ENCODE results near the gene INPP5A. TPM values are rescaled to one million over a fixed set of nuclear protein-coding genes. Genes with fewer than 3 reads are reported as not detected.

Gene INPP5A
- total and polyA plus RNA-seq, 2 of the 13 experiments (the other 11 are each of a cell fraction or from before 2014, with no cell fraction given): 17.5 to 37.9 TPM

DNA sequence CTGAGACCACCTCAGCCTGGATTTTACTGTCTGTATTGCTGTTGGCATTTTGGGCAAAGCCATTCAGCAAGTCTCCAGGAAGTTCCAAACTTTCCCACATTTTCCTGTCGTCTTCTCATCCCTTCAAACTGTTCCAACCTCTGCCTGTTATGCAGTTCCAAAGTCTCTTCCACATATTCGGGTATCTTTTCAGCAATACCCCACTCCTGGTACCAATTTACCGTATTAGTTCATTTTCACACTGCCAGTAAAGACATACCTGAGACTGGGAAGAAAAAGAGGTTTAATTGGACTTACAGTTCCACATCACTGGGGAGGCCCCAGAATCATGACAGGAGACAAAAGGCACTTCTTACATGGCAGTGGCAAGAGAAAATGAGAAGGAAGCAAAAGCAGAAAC is 62.8 kb downstream of the INPP5A start (continued):
- TF ChIP-seq, protein P1, sequence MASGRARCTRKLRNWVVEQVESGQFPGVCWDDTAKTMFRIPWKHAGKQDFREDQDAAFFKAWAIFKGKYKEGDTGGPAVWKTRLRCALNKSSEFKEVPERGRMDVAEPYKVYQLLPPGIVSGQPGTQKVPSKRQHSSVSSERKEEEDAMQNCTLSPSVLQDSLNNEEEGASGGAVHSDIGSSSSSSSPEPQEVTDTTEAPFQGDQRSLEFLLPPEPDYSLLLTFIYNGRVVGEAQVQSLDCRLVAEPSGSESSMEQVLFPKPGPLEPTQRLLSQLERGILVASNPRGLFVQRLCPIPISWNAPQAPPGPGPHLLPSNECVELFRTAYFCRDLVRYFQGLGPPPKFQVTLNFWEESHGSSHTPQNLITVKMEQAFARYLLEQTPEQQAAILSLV (CRISPR knock-in tag; IDR thresholded peaks at IDR 0.05; ENCODE audit: borderline replicate concordance): no peak
- TF ChIP-seq, protein P2, sequence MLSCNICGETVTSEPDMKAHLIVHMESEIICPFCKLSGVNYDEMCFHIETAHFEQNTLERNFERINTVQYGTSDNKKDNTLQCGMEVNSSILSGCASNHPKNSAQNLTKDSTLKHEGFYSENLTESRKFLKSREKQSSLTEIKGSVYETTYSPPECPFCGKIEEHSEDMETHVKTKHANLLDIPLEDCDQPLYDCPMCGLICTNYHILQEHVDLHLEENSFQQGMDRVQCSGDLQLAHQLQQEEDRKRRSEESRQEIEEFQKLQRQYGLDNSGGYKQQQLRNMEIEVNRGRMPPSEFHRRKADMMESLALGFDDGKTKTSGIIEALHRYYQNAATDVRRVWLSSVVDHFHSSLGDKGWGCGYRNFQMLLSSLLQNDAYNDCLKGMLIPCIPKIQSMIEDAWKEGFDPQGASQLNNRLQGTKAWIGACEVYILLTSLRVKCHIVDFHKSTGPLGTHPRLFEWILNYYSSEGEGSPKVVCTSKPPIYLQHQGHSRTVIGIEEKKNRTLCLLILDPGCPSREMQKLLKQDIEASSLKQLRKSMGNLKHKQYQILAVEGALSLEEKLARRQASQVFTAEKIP (CRISPR knock-in tag; IDR thresholded peaks at IDR 0.05; ENCODE audit: borderline replicate concordance): no peak
- no peak for TF ChIP-seq ZNF660 (CRISPR knock-in tag; IDR thresholded peaks at IDR 0.05; ENCODE audit: borderline replicate concordance, low read depth)
- TF ChIP-seq CHD2 (IDR thresholded peaks at IDR 0.05; ENCODE audit: low read depth, low read length): no peak

DNA sequence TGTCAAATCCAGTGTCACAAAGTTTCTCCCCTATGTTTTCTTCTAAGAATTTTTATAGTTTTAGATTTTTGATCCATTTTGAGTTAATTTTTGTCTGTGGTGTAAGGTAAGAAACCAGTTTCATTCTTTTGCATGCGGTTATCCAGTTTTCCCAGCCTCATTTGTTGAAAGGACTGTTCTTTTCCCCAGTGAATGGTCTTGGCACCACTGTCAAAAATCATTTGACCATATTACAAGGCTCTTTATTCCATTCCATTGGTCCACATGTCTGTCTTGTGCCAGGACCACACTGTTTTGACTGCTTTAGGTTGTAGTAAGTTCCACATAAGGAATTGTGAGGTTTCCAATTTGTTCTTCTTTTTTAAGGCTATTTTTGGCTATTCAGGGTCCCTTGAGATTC is 64.0 kb downstream of the INPP5A start:
- intact Hi-C loops (cut with micrococcal nuclease; ENCODE audit: unreplicated experiment) (no loop called here), in situ Hi-C loops (cut with HindIII; ENCODE audit: extremely low pct_ligation_motif_present, low pct_unique_long_range_greater_than_20kb) (no loop called here)
- BruUV-seq (replicated peaks): no TSS peak
- no peaks in the 10 kb centered on the region for H3K36me3 ChIP-seq (replicated peaks in 1 of 2; ENCODE audit: control insufficient read depth in 1 of 2, insufficient read depth in 2 of 2, low read length in 2 of 2)
- H3K79me2 ChIP-seq (ENCODE audit: insufficient read depth, low read length): peaks cover 28% of the 10 kb centered on the region
- H2AFZ ChIP-seq (ENCODE audit: low read length): no peak overlapping the region
- H3K4me3 ChIP-seq (replicated peaks in 1 of 3; ENCODE audit: insufficient read depth in 1 of 3, low read depth in 2 of 3, low read length in 3 of 3): no peak overlapping the region
- ChIA-PET CTCF (ENCODE audit: low intra/inter-chr PET ratio, low total read pairs) (no interaction called here), POLR2A (no interaction called here)
- no peak for DNase-seq (ENCODE audit: low spot score)
- TF ChIP-seq, protein P3, sequence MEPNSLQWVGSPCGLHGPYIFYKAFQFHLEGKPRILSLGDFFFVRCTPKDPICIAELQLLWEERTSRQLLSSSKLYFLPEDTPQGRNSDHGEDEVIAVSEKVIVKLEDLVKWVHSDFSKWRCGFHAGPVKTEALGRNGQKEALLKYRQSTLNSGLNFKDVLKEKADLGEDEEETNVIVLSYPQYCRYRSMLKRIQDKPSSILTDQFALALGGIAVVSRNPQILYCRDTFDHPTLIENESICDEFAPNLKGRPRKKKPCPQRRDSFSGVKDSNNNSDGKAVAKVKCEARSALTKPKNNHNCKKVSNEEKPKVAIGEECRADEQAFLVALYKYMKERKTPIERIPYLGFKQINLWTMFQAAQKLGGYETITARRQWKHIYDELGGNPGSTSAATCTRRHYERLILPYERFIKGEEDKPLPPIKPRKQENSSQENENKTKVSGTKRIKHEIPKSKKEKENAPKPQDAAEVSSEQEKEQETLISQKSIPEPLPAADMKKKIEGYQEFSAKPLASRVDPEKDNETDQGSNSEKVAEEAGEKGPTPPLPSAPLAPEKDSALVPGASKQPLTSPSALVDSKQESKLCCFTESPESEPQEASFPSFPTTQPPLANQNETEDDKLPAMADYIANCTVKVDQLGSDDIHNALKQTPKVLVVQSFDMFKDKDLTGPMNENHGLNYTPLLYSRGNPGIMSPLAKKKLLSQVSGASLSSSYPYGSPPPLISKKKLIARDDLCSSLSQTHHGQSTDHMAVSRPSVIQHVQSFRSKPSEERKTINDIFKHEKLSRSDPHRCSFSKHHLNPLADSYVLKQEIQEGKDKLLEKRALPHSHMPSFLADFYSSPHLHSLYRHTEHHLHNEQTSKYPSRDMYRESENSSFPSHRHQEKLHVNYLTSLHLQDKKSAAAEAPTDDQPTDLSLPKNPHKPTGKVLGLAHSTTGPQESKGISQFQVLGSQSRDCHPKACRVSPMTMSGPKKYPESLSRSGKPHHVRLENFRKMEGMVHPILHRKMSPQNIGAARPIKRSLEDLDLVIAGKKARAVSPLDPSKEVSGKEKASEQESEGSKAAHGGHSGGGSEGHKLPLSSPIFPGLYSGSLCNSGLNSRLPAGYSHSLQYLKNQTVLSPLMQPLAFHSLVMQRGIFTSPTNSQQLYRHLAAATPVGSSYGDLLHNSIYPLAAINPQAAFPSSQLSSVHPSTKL (CRISPR knock-in tag; IDR thresholded peaks at IDR 0.05): no peak
- TF ChIP-seq TBX2 (CRISPR knock-in tag; IDR thresholded peaks at IDR 0.05; ENCODE audit: borderline replicate concordance): no peak
- TF ChIP-seq MYNN (CRISPR knock-in tag; IDR thresholded peaks at IDR 0.05; ENCODE audit: low read depth): no peak
- no peak for TF ChIP-seq NCOA2 (CRISPR knock-in tag; IDR thresholded peaks at IDR 0.05)
- no peak for TF ChIP-seq ZNF12 (CRISPR knock-in tag; IDR thresholded peaks at IDR 0.05)
- TF ChIP-seq SOX5 (CRISPR knock-in tag; IDR thresholded peaks at IDR 0.05; ENCODE audit: borderline replicate concordance): no peak
- no peak for TF ChIP-seq ZMYM3 (CRISPR knock-in tag; IDR thresholded peaks at IDR 0.05)
- no peak for TF ChIP-seq SIX1 (CRISPR knock-in tag; IDR thresholded peaks at IDR 0.05; ENCODE audit: borderline replicate concordance)
- TF ChIP-seq ZNF451 (CRISPR knock-in tag; IDR thresholded peaks at IDR 0.05): no peak
- no peak for TF ChIP-seq NFKBIZ (CRISPR knock-in tag; IDR thresholded peaks at IDR 0.05)
- TF ChIP-seq SRY (CRISPR knock-in tag; IDR thresholded peaks at IDR 0.05): no peak
- TF ChIP-seq SIX4 (CRISPR knock-in tag; IDR thresholded peaks at IDR 0.05): no peak
- no peak for TF ChIP-seq ZMYM2 (CRISPR knock-in tag; IDR thresholded peaks at IDR 0.05)
- no peak for TF ChIP-seq FOXK1 (CRISPR knock-in tag; IDR thresholded peaks at IDR 0.05; ENCODE audit: borderline replicate concordance, low read depth)
- TF ChIP-seq ZNF225 (CRISPR knock-in tag; IDR thresholded peaks at IDR 0.05): no peak
- no peak for TF ChIP-seq ARID2 (CRISPR knock-in tag; IDR thresholded peaks at IDR 0.05; ENCODE audit: borderline replicate concordance)
- H3K27me3 ChIP-seq (ENCODE audit: control insufficient read depth in 1 of 2, insufficient read depth in 2 of 2, low read length in 2 of 2): no peaks in the 10 kb centered on the region
- H3K4me1 ChIP-seq (ENCODE audit: insufficient read depth, low read length): peaks cover 17% of the 10 kb centered on the region
- H4K20me1 ChIP-seq (ENCODE audit: insufficient read depth, low read length): no peaks in the 10 kb centered on the region
- no peak overlapping the region for H3K4me2 ChIP-seq (ENCODE audit: low read depth, low read length)
- WGBS (ENCODE audit: low lambda C conversion rate): 97% methylated on average over 1 of the region's 1 CpG
- no peak overlapping the region for H3K27ac ChIP-seq (ENCODE audit: extremely low read length, insufficient read depth, low read length)
- no peak for FAIRE-seq
- peaks cover 30% of the 10 kb centered on the region for H3K9me3 ChIP-seq (ENCODE audit: low read length)
- no peak overlapping the region for H3K9ac ChIP-seq (ENCODE audit: insufficient read depth, low read depth, low read length)
- no peak for ATAC-seq

Data from HepG2 (cell line).